CD4-positive, alpha-beta memory T cell (primary cell): ENCODE measurements around the gene MAP3K3. TPM values are rescaled to one million over a fixed set of nuclear protein-coding genes. Genes with fewer than 3 reads are reported as not detected.

ENCODE experiments used
- CTCF ChIA-PET: fragments of 350-600 bp; sonication (Branson Sonifier 250); formaldehyde crosslinking; loops from one replicate; lab custom pipeline; 2021; ENCODE audit warnings: inconsistent platforms; ENCODE audit not compliant: partially characterized antibody; lab: Charles Lee
- POLR2A ChIA-PET: fragments of 350-600 bp; sonication (Branson Sonifier 250); formaldehyde crosslinking; loops from one replicate; lab custom pipeline; 2021; ENCODE audit not compliant: partially characterized antibody; lab: Charles Lee
- DNase-seq, 5 donors: peaks; one replicate each; pipeline versions ENCODE4 v3.0.0 to v3.0.0-alpha.2; 2020 to 2022; ENCODE audit warnings: mixed read lengths in 1 of 5
- H3K27ac ChIP-seq: one replicate; pipeline ENCODE4 v1.7.0; 2013; ENCODE audit warnings: low read depth, low read length
- H3K27me3 ChIP-seq: 2 replicates; pipeline ENCODE4 v1.7.0; 2013; ENCODE audit warnings: mild to moderate bottlenecking, low read length, moderate library complexity; ENCODE audit not compliant: insufficient read depth
- H3K36me3 ChIP-seq: 2 replicates; pipeline ENCODE4 v1.7.0; 2013; ENCODE audit warnings: mild to moderate bottlenecking, low read length, moderate library complexity; ENCODE audit not compliant: insufficient read depth
- H3K4me1 ChIP-seq: 2 replicates; pipeline ENCODE4 v1.7.0; 2013; ENCODE audit warnings: mild to moderate bottlenecking, low read length, moderate library complexity; ENCODE audit not compliant: insufficient read depth
- H3K4me3 ChIP-seq, 2 donors: one replicate each; pipeline ENCODE4 v1.7.0; 2013; ENCODE audit warnings: low read length in 2 of 2, mild to moderate bottlenecking in 1 of 2
- H3K9me3 ChIP-seq, 2 donors: one replicate each; pipeline ENCODE4 v1.7.0; 2013; ENCODE audit warnings: low read length in 2 of 2, control low read depth in 1 of 2; ENCODE audit not compliant: control insufficient read depth in 1 of 2
- H3K27ac Mint-ChIP-seq, 7 donors: one replicate each; pipeline ENCODE4 v1.8.0; 2020 to 2021; ENCODE audit warnings: mixed read lengths in 7 of 7, mild to moderate bottlenecking in 6 of 7, inconsistent platforms in 3 of 7, moderate library complexity in 3 of 7
- H3K27me3 Mint-ChIP-seq, 2 donors: one replicate each; pipeline ENCODE4 v1.8.0; 2020 to 2021; ENCODE audit warnings: mixed read lengths in 2 of 2
- H3K36me3 Mint-ChIP-seq, 2 donors: one replicate each; pipeline ENCODE4 v1.8.0; 2020 to 2021; ENCODE audit warnings: mixed read lengths in 2 of 2, inconsistent platforms in 1 of 2, mild to moderate bottlenecking in 1 of 2
- H3K4me1 Mint-ChIP-seq, 4 donors: one replicate each; pipeline ENCODE4 v1.8.0; 2020 to 2021; ENCODE audit warnings: mixed read lengths in 4 of 4, mild to moderate bottlenecking in 1 of 4
- H3K4me3 Mint-ChIP-seq, 8 donors: one replicate each; pipeline ENCODE4 v1.8.0; 2020 to 2021; ENCODE audit warnings: mixed read lengths in 8 of 8, mild to moderate bottlenecking in 7 of 8, moderate library complexity in 6 of 8, inconsistent platforms in 3 of 8
- H3K9me3 Mint-ChIP-seq, 8 donors: one replicate each; pipeline ENCODE4 v1.8.0; 2020 to 2021; ENCODE audit warnings: mixed read lengths in 8 of 8, mild to moderate bottlenecking in 5 of 8, inconsistent platforms in 3 of 8, moderate library complexity in 1 of 8
- intact Hi-C: fragments of 100-400 bp; cut with micrococcal nuclease; formaldehyde crosslinking; loops from one replicate; pipeline ENCODE4 v1.15.1; 2023
- polyA plus RNA-seq, 2 donors: library from polyadenylated mRNA; unstranded; fragments of 300-500 nt; fragmentation: Illumina TruSeq; gene quantifications; one replicate each; pipeline ENCODE4 v1.2.3, GENCODE V29; 2021
- total RNA-seq, 2 experiments: library from RNA; stranded (reverse); gene quantifications; one replicate each; pipeline ENCODE4 v1.2.3, GENCODE V29; 2021

Gene MAP3K3
- total and polyA plus RNA-seq, 4 experiments from 2014 or later = 29.5 to 98.8 (median 74.7) TPM

DNA sequence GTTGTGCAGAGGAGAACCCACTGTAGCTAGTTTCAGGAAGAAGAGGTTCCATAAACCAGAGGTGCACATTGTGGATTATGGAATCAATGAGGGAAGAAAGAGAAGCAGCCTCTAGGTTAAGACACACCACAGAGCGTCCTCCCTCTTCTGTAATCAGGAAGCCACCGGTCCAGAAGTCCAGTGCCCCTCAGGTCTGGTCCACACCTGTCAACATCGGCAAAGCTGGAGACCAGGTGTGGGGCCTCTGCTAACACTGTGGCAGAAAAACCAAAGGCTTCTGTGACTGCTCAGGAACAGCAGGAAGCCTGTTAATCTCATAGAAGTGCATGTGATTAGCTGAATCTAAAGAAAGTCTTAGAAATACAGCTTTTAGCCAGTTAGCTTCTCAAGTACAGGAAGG lies 54.4 kb downstream of the MAP3K3 start:
- no peak for DNase-seq
- Histone ChIP-seq H3K9me3 (no peaks in the 10 kb centered on the region), H3K27me3 (no peaks in the 10 kb centered on the region), H3K27ac (no peak overlapping the region), H3K4me1 (peaks cover 10% of the 10 kb centered on the region), H3K36me3 (peaks cover 31% of the 10 kb centered on the region), H3K4me3 (no peak overlapping the region)
- CTCF ChIA-PET = interaction anchor here (0.7 to 4.4 kb wide), 7 partner anchors 10 to 250 kb away, joined by 3 to 21 read pairs (median 4); no protein-coding TSS in a partner anchor
- Mint-ChIP-seq H3K27ac (peak overlapping the region in 6 of 7 donors; percentile 17 to 78 (median 30)), H3K36me3 (peaks cover 38 to 67% of the 10 kb centered on the region in 2 donors), H3K9me3 (no peaks in the 10 kb centered on the region), H3K4me3 (no peak overlapping the region), H3K27me3 (no peaks in the 10 kb centered on the region), H3K4me1 (peaks cover 8 to 26% (median 16%) of the 10 kb centered on the region in 4 donors)
- POLR2A ChIA-PET = interaction anchor here (0.5 to 11.3 kb wide), 3 partner anchors 13 to 30 kb away, joined by 3 to 117 read pairs (median 6); no protein-coding TSS in a partner anchor
- intact Hi-C loops = no loop called here

DNA sequence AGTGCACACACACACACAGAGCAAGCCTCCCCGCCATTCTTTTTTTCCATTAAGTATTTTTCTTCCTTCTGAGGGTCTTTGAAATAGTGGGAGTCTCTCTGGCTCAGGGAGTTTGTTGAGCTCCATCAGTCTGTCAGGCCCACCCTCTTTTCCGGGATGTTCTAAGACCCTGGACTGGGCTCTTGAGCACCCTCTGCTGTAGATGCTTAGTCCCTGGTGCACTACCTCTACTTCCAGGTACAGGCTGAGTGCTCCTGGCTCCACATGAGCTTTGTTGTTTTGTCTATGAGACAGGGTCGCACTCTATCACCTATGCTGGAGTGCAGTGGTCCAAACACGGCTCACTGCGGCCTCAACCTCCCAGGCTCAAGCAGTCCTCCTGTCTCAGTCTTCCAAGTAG lies 57.0 kb downstream of the MAP3K3 start:
- Mint-ChIP-seq H3K4me1 (peaks cover 2 to 24% (median 11%) of the 10 kb centered on the region in 4 donors), H3K27me3 (no peaks in the 10 kb centered on the region), H3K27ac (peak overlapping the region in 5 of 7 donors; percentile 38 to 69 (median 59)), H3K9me3 (no peaks in the 10 kb centered on the region), H3K36me3 (peaks cover 39 to 73% of the 10 kb centered on the region in 2 donors), H3K4me3 (no peak overlapping the region)
- Histone ChIP-seq H3K4me1 (peaks cover 10% of the 10 kb centered on the region), H3K9me3 (no peaks in the 10 kb centered on the region), H3K36me3 (peaks cover 35% of the 10 kb centered on the region), H3K27me3 (no peaks in the 10 kb centered on the region), H3K27ac (no peak overlapping the region), H3K4me3 (no peak overlapping the region)
- ChIA-PET CTCF (interaction anchor here (1.2 to 2.8 kb wide), 3 partner anchors 32 to 44 kb away, joined by 3 to 15 read pairs (median 5); no protein-coding TSS in a partner anchor), POLR2A (interaction anchor here (0.9 to 11.3 kb wide), 3 partner anchors 16 to 96 kb away, joined by 3 to 117 read pairs (median 5); no protein-coding TSS in a partner anchor)
- intact Hi-C loops = no loop called here
- no peak for DNase-seq

DNA sequence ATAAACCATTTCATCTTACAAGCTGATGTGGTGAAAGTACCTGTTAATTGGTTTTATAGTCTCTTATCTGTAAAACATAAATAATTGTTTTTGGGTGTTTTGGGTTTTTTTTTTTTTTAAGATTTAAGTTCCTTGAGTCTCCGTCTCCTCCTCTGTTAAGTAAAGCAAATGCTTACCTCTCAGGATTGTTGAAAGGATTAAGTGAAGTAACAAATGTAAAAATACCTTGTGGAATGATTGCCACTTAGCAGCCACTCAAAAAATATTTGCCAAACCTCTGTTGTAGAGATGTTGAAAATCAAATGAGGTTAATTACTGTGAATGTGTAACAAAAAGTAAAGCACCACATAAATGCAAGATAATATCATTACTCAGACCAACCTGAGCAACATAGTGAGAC lies 58.5 kb downstream of the MAP3K3 start:
- intact Hi-C loops = no loop called here
- H3K36me3 ChIP-seq = peaks cover 39% of the 10 kb centered on the region
- no peak for DNase-seq

DNA sequence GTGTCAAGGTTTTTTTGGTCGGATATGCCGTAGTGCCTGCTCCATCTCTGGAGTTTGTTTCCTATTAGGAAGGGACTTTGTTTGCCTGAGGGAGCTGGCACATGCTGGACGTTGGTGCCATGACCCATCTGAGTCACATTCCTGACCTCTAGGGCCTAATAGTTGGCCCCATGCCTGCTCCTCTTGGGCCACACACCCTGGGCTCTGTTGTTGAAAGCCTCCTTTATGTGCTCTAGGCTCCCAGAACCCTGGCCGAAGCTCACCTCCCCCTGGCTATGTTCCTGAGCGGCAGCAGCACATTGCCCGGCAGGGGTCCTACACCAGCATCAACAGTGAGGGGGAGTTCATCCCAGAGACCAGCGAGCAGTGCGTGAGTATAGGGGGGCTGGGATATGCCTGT lies 59.3 kb downstream of the MAP3K3 start:
- H3K4me3 Mint-ChIP-seq = no peak overlapping the region
- no peak overlapping the region for H3K4me3 ChIP-seq
- intact Hi-C loops = no loop called here
- H3K4me1 Mint-ChIP-seq = peaks cover 1 to 12% (median 4%) of the 10 kb centered on the region in 4 donors
- peak overlapping the region in 3 of 7 donors; percentile 53 to 70 (median 68) for H3K27ac Mint-ChIP-seq
- no peaks in the 10 kb centered on the region for H3K9me3 ChIP-seq
- H3K36me3 ChIP-seq = peaks cover 42% of the 10 kb centered on the region
- peaks cover 40 to 72% of the 10 kb centered on the region in 2 donors for H3K36me3 Mint-ChIP-seq
- no peaks in the 10 kb centered on the region for H3K27me3 Mint-ChIP-seq
- no peak overlapping the region for H3K27ac ChIP-seq
- H3K9me3 Mint-ChIP-seq = no peaks in the 10 kb centered on the region
- H3K4me1 ChIP-seq = no peaks in the 10 kb centered on the region
- DNase-seq = no peak
- no peaks in the 10 kb centered on the region for H3K27me3 ChIP-seq
- POLR2A ChIA-PET = interaction anchor here (1.4 to 11.3 kb wide), 3 partner anchors 14 to 93 kb away, joined by 4 to 117 read pairs (median 5); partner anchors contain the start of gene DDX42
- CTCF ChIA-PET = interaction anchor here (0.6 to 2.8 kb wide), 3 partner anchors 29 to 257 kb away, joined by 3 to 15 read pairs (median 3); no protein-coding TSS in a partner anchor

More for the DNA sequence above, 58.5 kb downstream of the MAP3K3 start:
- Mint-ChIP-seq H3K27me3 (no peaks in the 10 kb centered on the region), H3K36me3 (peaks cover 39 to 70% of the 10 kb centered on the region in 2 donors), H3K4me3 (no peak overlapping the region), H3K4me1 (peaks cover 1 to 12% (median 6%) of the 10 kb centered on the region in 4 donors), H3K27ac (peak overlapping the region in 4 of 7 donors; percentile 42 to 83 (median 72)), H3K9me3 (no peaks in the 10 kb centered on the region)
- no peaks in the 10 kb centered on the region for H3K27me3 ChIP-seq
- no peaks in the 10 kb centered on the region for H3K9me3 ChIP-seq
- no peak overlapping the region for H3K27ac ChIP-seq
- H3K4me3 ChIP-seq = no peak overlapping the region
- H3K4me1 ChIP-seq = peaks cover 7% of the 10 kb centered on the region
- ChIA-PET POLR2A (interaction anchor here (1.4 to 11.3 kb wide), 4 partner anchors 15 to 93 kb away, joined by 4 to 117 read pairs (median 5); partner anchors contain the start of gene DDX42), CTCF (interaction anchor here (1.4 to 2.8 kb wide), 3 partner anchors 30 to 154 kb away, joined by 3 to 15 read pairs (median 5); no protein-coding TSS in a partner anchor)

DNA sequence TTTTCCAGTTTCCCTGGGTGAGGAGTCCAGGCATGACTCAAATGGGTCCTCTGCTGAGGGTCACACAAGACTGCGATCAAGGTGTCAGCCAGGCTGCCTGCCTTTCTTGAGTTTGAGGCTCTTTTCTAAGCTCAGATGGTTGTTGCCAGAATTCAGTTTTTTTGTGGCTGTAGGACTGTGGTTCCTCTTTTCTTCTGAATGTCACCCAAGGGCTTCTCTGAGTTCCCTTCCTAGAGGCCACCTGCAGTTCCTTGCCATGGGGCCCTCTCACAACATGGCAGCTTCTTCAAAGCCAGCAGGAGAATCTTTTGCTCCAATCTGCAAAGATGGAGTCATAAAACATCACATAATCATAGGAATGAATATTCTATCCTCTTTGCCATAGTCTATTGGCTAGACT lies 60.2 kb downstream of the MAP3K3 start:
- H3K9me3 ChIP-seq = no peaks in the 10 kb centered on the region
- H3K27ac ChIP-seq = no peak overlapping the region
- Mint-ChIP-seq H3K4me1 (peaks cover 1 to 12% (median 4%) of the 10 kb centered on the region in 4 donors), H3K27me3 (no peaks in the 10 kb centered on the region), H3K9me3 (no peaks in the 10 kb centered on the region), H3K4me3 (no peak overlapping the region), H3K27ac (peak overlapping the region in 3 of 7 donors; percentile 36 to 47 (median 43)), H3K36me3 (peaks cover 36 to 71% of the 10 kb centered on the region in 2 donors)
- POLR2A ChIA-PET = interaction anchor here (1.0 to 11.3 kb wide), 3 partner anchors 13 to 24 kb away, joined by 3 to 117 read pairs (median 3); no protein-coding TSS in a partner anchor
- H3K27me3 ChIP-seq = no peaks in the 10 kb centered on the region
- H3K36me3 ChIP-seq = peaks cover 41% of the 10 kb centered on the region
- CTCF ChIA-PET = interaction anchor here (0.8 to 1.4 kb wide), 2 partner anchors 16 to 204 kb away, joined by 3 read pairs; no protein-coding TSS in a partner anchor
- no peaks in the 10 kb centered on the region for H3K4me1 ChIP-seq
- DNase-seq = no peak
- intact Hi-C loops = no loop called here
- no peak overlapping the region for H3K4me3 ChIP-seq

DNA sequence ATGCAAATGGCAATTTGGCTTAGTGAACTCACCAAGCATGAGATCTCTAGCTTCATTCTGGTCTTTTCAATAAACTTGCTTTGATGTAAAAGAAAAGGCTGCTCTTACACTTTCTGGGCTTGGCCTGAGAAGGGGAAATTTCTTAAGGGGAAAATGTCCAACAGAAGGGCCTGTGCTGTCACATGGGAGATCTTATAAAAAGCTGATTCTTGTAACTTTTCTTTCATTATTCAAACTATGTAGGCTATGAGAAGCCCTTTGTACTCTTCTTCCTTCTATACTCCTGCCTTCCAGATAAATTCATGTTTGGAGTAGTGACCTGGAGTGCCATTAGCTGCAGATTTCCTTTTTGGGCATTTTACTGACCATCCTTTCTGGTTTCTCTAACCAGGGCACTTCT lies 60.8 kb downstream of the MAP3K3 start:
- Histone ChIP-seq H3K4me1 (no peaks in the 10 kb centered on the region), H3K27me3 (no peaks in the 10 kb centered on the region), H3K36me3 (peaks cover 39% of the 10 kb centered on the region), H3K9me3 (no peaks in the 10 kb centered on the region), H3K4me3 (no peak overlapping the region), H3K27ac (no peak overlapping the region)
- POLR2A ChIA-PET = interaction anchor here (1.0 to 11.3 kb wide), 3 partner anchors 13 to 24 kb away, joined by 3 to 117 read pairs (median 3); no protein-coding TSS in a partner anchor
- H3K4me3 Mint-ChIP-seq = no peak overlapping the region
- H3K27me3 Mint-ChIP-seq = no peaks in the 10 kb centered on the region
- peaks cover 36 to 72% of the 10 kb centered on the region in 2 donors for H3K36me3 Mint-ChIP-seq
- DNase-seq = no peak
- no peaks in the 10 kb centered on the region for H3K9me3 Mint-ChIP-seq
- CTCF ChIA-PET = interaction anchor here (0.8 to 1.4 kb wide), 3 partner anchors 15 to 205 kb away, joined by 3 read pairs; no protein-coding TSS in a partner anchor
- intact Hi-C loops = no loop called here
- H3K27ac Mint-ChIP-seq = peak overlapping the region in 4 of 7 donors; percentile 4 to 89 (median 39)
- H3K4me1 Mint-ChIP-seq = peaks cover 1 to 12% (median 4%) of the 10 kb centered on the region in 4 donors

DNA sequence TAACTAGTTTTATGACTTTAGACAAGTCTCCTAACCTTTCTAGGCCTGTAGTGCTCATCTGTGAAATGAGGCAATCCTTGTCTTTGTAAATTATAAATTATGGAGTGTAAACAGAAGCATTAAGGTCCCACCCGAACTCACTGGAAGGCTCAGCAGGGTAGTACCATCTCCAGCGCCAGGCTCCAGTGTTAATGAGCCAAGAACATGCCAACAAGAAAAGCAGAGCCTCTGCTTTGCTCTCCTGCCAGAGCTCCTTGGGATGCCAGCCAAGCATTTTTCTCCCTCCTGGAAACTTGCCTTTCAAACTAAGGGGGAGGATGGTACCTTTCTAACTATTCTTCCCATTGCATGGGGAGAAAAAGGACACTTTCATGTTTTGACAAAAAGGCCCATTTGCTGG lies 62.8 kb downstream of the MAP3K3 start:
- intact Hi-C loops = no loop called here
- H3K4me1 Mint-ChIP-seq = peaks cover 0 to 9% (median 1%) of the 10 kb centered on the region in 4 donors
- DNase-seq = no peak
- Histone ChIP-seq H3K27ac (no peak overlapping the region), H3K9me3 (no peaks in the 10 kb centered on the region), H3K36me3 (peaks cover 59% of the 10 kb centered on the region), H3K27me3 (no peaks in the 10 kb centered on the region), H3K4me3 (no peak overlapping the region), H3K4me1 (no peaks in the 10 kb centered on the region)
- peak overlapping the region in 3 of 7 donors; percentile 32 to 80 (median 53) for H3K27ac Mint-ChIP-seq
- H3K9me3 Mint-ChIP-seq = no peaks in the 10 kb centered on the region
- H3K4me3 Mint-ChIP-seq = no peak overlapping the region
- peaks cover 46 to 76% of the 10 kb centered on the region in 2 donors for H3K36me3 Mint-ChIP-seq
- H3K27me3 Mint-ChIP-seq = no peaks in the 10 kb centered on the region
- POLR2A ChIA-PET = interaction anchor here (5.0 to 23.0 kb wide), 2 partner anchors 12 to 26 kb away, joined by 55 to 1362 read pairs; no protein-coding TSS in a partner anchor
- CTCF ChIA-PET = interaction anchor here (0.6 to 1.0 kb wide), 2 partner anchors 25 to 26 kb away, joined by 3 read pairs; no protein-coding TSS in a partner anchor
